ENCODE measurements around the gene CCL15.

CCL15 gene

DNA sequence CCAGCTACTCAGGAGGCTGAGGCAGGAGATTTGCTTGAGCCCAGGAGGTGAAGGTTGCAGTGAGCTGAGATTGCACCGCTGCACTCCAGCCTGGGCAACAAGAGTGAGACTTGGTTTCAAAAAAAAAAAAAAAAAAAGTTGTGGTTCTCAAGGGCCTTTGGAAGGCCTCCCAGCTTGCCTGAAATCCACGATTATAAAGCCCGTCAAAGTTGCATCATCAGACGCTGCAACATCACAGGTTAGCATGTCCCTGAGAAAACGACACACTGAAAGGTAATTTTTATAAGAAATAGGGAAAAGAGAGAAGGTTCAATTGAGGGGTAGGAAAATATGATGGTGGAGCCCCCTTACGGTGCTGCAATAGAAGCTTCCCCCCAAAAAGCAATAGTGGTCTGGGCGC is 53.3 kb downstream of the CCL15 start:
- DNase-seq (ENCODE audit: extremely low read depth in 1 of 2, low read depth in 1 of 2) = no peak

All from stimulated activated CD8-positive, alpha-beta memory T cell treated with anti-CD3 and anti-CD28 coated beads, Interleukin-7, amount 100 ng/mL, for 48 hours (primary cell).